NOMO-1 treated with DMSO at 0.1 percent for 48 hours (cell line): Measurements from ENCODE around the gene LAMA2.
A peak's percentile ranks its signal among the peaks of the same experiment; 100 is the strongest.

Experiments
- DNase-seq: peaks from one replicate; lab custom pipeline; 2025; ENCODE audit not compliant: unreplicated experiment; lab: John Stamatoyannopoulos, UW

LAMA2 gene

GRCh38 chr6:129206821-129207220, 323.9 kb downstream of the LAMA2 start:
- DNase-seq, result no peak

- DNase-seq, result no peak
Observed at GRCh38 chr6:129207832-129208231, 324.9 kb downstream of the LAMA2 start.

GRCh38 chr6:129208415-129209034, 325.6 kb downstream of the LAMA2 start:
- DNase-seq, result no peak

- no peak for DNase-seq
Observed at GRCh38 chr6:129209355-129209754, 326.4 kb downstream of the LAMA2 start.

GRCh38 chr6:129210684-129211083, 327.7 kb downstream of the LAMA2 start:
- DNase-seq, result no peak

GRCh38 chr6:129211626-129212025, 328.7 kb downstream of the LAMA2 start:
- DNase-seq, result no peak

GRCh38 chr6:129212081-129212480, 329.1 kb downstream of the LAMA2 start:
- no peak for DNase-seq

GRCh38 chr6:129215246-129215645, 332.3 kb downstream of the LAMA2 start:
- no peak for DNase-seq

GRCh38 chr6:129215916-129216520, 333.1 kb downstream of the LAMA2 start:
- DNase-seq, result no peak

- DNase-seq, result no peak
Observed at GRCh38 chr6:129217701-129218100, 334.8 kb downstream of the LAMA2 start.

- peak; percentile 35 for DNase-seq
Observed at GRCh38 chr6:129233458-129234134, 350.7 kb downstream of the LAMA2 start.

GRCh38 chr6:129235167-129236000, 352.4 kb downstream of the LAMA2 start:
- peak; percentile 17 for DNase-seq

- DNase-seq, result no peak
Observed at GRCh38 chr6:129236001-129236517, 353.1 kb downstream of the LAMA2 start.

- no peak for DNase-seq
Observed at GRCh38 chr6:129238991-129239390, 356.1 kb downstream of the LAMA2 start.

GRCh38 chr6:129239825-129240491, 357.0 kb downstream of the LAMA2 start:
- DNase-seq, result no peak

GRCh38 chr6:129240492-129240853, 357.5 kb downstream of the LAMA2 start:
- no peak for DNase-seq

- no peak for DNase-seq
Observed at GRCh38 chr6:129242546-129242945, 359.6 kb downstream of the LAMA2 start.

- DNase-seq, result no peak
Observed at GRCh38 chr6:129243377-129243776, 360.4 kb downstream of the LAMA2 start.

GRCh38 chr6:129248946-129249345, 366.0 kb downstream of the LAMA2 start:
- DNase-seq, result no peak

- peak; percentile 51 for DNase-seq
Observed at GRCh38 chr6:129251669-129252376, 368.9 kb downstream of the LAMA2 start.
